ENCODE measurements around the gene TMED9. TPM values are rescaled to one million over a fixed set of nuclear protein-coding genes. Genes with fewer than 3 reads are reported as not detected.

Gene TMED9
- total RNA-seq, 2 experiments from 2014 or later: 67.6 to 134 TPM

GRCh38 chr5:177553671-177554429 lies 38.2 kb upstream of the TMED9 start:
- Histone ChIP-seq H3K4me1 (ENCODE audit: insufficient read depth, low read length, poor library complexity, severe bottlenecking) (peaks cover 15% of the 10 kb centered on the region), H3K9me2 (ENCODE audit: insufficient read depth, low read length) (no peaks in the 10 kb centered on the region), H3K4me3 (ENCODE audit: low read depth, low read length, poor library complexity, severe bottlenecking) (peak overlapping the region; percentile 92), H3K36me3 (ENCODE audit: insufficient read depth, low read length) (peaks cover 35% of the 10 kb centered on the region), H4K20me1 (ENCODE audit: insufficient read depth, low read length) (no peaks in the 10 kb centered on the region), H2AFZ (ENCODE audit: low read length) (no peak overlapping the region), H3K27ac (ENCODE audit: low read depth, low read length, poor library complexity, severe bottlenecking) (peak overlapping the region; percentile 25), H3K4me2 (ENCODE audit: low read length) (peak overlapping the region; percentile 82), H3K79me2 (ENCODE audit: insufficient read depth, low read depth, low read length) (peaks cover 24% of the 10 kb centered on the region), H3K9me3 (ENCODE audit: low read length) (no peaks in the 10 kb centered on the region)
- BruUV-seq (replicated peaks): no TSS peak
- intact Hi-C loops (cut with micrococcal nuclease; ENCODE audit: unreplicated experiment): loop anchor here (2.0 kb wide), 2 partner anchors 45 to 47 kb away; partner anchors contain the start of genes B4GALT7 and DOK3
- POLR2A ChIA-PET: no interaction called here
- no peak for TF ChIP-seq EZH2phosphoT487 (IDR thresholded peaks at IDR 0.05; ENCODE audit: borderline replicate concordance, low read depth, low read length)
- TF ChIP-seq, protein P1, sequence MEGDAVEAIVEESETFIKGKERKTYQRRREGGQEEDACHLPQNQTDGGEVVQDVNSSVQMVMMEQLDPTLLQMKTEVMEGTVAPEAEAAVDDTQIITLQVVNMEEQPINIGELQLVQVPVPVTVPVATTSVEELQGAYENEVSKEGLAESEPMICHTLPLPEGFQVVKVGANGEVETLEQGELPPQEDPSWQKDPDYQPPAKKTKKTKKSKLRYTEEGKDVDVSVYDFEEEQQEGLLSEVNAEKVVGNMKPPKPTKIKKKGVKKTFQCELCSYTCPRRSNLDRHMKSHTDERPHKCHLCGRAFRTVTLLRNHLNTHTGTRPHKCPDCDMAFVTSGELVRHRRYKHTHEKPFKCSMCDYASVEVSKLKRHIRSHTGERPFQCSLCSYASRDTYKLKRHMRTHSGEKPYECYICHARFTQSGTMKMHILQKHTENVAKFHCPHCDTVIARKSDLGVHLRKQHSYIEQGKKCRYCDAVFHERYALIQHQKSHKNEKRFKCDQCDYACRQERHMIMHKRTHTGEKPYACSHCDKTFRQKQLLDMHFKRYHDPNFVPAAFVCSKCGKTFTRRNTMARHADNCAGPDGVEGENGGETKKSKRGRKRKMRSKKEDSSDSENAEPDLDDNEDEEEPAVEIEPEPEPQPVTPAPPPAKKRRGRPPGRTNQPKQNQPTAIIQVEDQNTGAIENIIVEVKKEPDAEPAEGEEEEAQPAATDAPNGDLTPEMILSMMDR (conservative IDR thresholded peaks at IDR 0.05; ENCODE audit: low read length): no peak
- peak; percentile 37 for DNase-seq (ENCODE audit: low spot score)
- CTCF ChIA-PET (ENCODE audit: unreplicated experiment): interaction anchor here (0.6 to 1.0 kb wide), 2 partner anchors 51 to 244 kb away, joined by 3 to 4 read pairs; no protein-coding TSS in a partner anchor

DNA sequence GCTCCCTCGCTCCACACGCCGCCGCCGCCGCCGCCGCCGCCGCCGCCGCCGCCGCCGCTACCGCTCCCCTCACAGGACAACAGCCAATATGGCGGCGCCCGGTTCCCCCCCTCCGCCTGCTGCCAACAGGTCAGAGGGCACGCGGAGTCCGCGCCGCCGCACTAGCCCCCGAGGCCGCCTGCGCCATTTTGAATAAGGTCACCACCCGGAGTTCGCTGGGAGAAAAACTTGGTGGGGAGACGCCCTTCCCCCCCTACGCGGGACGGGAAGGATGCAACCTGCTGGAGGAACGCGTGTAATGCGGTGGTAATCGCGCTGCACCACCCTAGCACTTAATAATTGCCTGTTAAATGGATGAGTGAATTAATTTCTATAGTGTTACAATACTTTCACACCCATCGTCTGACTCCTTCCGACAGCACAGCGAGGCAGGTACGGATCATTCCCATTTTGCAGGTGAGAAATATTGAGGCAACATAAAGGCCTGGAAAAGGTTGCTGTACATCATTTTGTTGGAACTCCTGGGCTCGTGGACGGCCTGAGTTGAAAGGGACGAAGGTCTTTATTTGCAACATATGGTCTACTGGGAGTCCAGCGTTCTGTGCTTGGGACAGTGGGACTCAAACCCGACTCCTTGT lies 37.4 kb upstream of the TMED9 start, which contains the start of gene FAM193B:
TSS of gene FAM193B (minus strand) at position 90 of the 638 bp plus-strand sequence. CDS start 105 bp downstream, outside the sequence.
- H3K79me2 ChIP-seq (ENCODE audit: insufficient read depth, low read depth, low read length): peaks cover 24% of the 10 kb centered on the region
- H3K27ac ChIP-seq (ENCODE audit: low read depth, low read length, poor library complexity, severe bottlenecking): peak within 1 kb of the TSS; percentile 25
- ChIA-PET POLR2A (interaction anchor here (0.9 kb wide), 1 partner anchor 39 kb away, joined by 3 read pairs; no protein-coding TSS in a partner anchor), CTCF (ENCODE audit: unreplicated experiment) (no interaction called here)
- no peaks in the 10 kb centered on the region for H4K20me1 ChIP-seq (ENCODE audit: insufficient read depth, low read length)
- peaks cover 33% of the 10 kb centered on the region for H3K36me3 ChIP-seq (ENCODE audit: insufficient read depth, low read length)
- H2AFZ ChIP-seq (ENCODE audit: low read length): peak within 1 kb of the TSS; percentile 99
- H3K4me1 ChIP-seq (ENCODE audit: insufficient read depth, low read length, poor library complexity, severe bottlenecking): peaks cover 15% of the 10 kb centered on the region
- intact Hi-C loops (cut with micrococcal nuclease; ENCODE audit: unreplicated experiment): loop anchor here (2.0 kb wide), 2 partner anchors 46 kb away; partner anchors contain the start of genes B4GALT7 and DOK3
- peak within 1 kb of the TSS; percentile 92 for H3K4me3 ChIP-seq (ENCODE audit: low read depth, low read length, poor library complexity, severe bottlenecking)
- TF ChIP-seq, protein P1 (conservative IDR thresholded peaks at IDR 0.05; ENCODE audit: low read length): peak; percentile 48
- TF ChIP-seq EZH2phosphoT487 (IDR thresholded peaks at IDR 0.05; ENCODE audit: borderline replicate concordance, low read depth, low read length): no peak
- no peaks in the 10 kb centered on the region for H3K9me2 ChIP-seq (ENCODE audit: insufficient read depth, low read length)
- DNase-seq (ENCODE audit: low spot score): peak; percentile 92
- no TSS peak for BruUV-seq (replicated peaks)
- peak within 1 kb of the TSS; percentile 82 for H3K4me2 ChIP-seq (ENCODE audit: low read length)
- H3K9me3 ChIP-seq (ENCODE audit: low read length): no peaks in the 10 kb centered on the region
